NOMO-1 treated with DMSO at 0.1 percent for 48 hours (cell line): Measurements from ENCODE around the gene MRPL55.

Experiments
- DNase-seq: peaks from one replicate; lab custom pipeline; 2025; ENCODE audit not compliant: unreplicated experiment; lab: John Stamatoyannopoulos, UW

MRPL55 gene

DNA sequence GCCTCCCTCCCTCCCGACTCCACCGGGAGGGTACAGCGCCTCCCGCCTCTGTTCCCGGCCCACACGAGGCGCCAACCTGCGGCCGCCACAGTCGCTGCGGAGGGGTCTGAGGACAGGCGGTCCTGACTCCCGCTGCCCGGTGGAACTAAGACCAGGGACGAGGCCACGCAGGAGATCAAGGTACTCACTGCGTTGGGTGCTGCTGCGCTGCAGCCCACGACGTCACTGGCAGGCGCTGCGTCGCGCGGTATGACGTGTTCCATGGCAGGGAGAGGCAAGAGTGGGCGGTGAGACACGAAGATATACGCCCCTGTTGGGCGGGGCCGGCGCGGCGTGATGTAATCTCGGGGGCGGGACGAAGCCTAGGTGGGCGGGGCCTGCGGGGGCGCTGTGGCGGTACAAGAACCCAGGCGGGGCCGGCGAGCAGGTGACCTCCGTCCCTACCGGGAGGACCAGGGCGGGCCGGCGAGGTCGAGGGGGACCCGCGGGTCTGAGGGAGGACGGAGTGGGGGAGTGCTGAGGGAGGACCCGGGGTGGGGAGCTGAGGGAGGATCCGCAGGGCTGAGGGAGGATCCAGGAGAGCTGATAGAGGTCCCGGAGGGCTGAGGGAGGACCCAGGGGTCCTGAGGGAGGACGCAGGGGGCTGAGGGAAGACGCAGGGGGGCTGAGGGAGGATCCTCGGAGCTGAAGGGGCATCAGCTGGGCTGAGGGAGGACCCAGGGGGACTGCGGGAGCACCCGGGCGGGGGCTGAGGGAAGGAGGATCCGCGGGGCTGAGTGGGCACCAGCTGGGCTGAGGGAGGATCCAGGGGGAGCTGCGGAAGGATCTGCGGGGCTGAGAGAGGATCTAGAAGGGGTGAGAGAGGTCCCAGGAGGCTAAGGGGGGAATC is at the start of gene MRPL55:
Gene MRPL55, minus strand, starts transcription at position 227 of the 889 bp plus-strand sequence. CDS start 1,039 bp downstream, outside the sequence.
- DNase-seq: peak; percentile 92

DNA sequence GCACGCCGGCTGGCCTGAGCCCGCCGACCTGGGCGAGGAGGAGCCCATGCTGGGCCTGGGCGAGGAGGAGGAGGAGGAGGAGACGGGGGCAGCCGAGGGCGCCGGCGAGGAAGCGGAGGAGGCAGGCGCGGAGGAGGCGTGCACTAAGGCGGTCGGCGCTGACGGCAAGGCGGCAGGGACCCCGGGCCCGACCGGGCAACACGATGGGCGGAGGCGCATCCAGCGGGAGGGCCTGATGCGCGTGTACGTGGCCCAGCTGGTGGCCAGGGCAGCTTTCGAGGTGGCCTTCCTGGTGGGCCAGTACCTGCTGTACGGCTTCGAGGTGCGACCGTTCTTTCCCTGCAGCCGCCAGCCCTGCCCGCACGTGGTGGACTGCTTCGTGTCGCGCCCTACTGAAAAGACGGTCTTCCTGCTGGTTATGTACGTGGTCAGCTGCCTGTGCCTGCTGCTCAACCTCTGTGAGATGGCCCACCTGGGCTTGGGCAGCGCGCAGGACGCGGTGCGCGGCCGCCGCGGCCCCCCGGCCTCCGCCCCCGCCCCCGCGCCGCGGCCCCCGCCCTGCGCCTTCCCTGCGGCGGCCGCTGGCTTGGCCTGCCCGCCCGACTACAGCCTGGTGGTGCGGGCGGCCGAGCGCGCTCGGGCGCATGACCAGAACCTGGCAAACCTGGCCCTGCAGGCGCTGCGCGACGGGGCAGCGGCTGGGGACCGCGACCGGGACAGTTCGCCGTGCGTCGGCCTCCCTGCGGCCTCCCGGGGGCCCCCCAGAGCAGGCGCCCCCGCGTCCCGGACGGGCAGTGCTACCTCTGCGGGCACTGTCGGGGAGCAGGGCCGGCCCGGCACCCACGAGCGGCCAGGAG is 49.3 kb upstream of the MRPL55 start:
- no peak for DNase-seq

DNA sequence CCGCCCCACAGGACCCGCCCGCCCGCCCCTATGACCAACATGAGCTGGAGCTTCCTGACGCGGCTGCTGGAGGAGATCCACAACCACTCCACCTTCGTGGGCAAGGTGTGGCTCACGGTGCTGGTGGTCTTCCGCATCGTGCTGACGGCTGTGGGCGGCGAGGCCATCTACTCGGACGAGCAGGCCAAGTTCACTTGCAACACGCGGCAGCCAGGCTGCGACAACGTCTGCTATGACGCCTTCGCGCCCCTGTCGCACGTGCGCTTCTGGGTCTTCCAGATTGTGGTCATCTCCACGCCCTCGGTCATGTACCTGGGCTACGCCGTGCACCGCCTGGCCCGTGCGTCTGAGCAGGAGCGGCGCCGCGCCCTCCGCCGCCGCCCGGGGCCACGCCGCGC is 48.6 kb upstream of the MRPL55 start:
- DNase-seq: no peak

DNA sequence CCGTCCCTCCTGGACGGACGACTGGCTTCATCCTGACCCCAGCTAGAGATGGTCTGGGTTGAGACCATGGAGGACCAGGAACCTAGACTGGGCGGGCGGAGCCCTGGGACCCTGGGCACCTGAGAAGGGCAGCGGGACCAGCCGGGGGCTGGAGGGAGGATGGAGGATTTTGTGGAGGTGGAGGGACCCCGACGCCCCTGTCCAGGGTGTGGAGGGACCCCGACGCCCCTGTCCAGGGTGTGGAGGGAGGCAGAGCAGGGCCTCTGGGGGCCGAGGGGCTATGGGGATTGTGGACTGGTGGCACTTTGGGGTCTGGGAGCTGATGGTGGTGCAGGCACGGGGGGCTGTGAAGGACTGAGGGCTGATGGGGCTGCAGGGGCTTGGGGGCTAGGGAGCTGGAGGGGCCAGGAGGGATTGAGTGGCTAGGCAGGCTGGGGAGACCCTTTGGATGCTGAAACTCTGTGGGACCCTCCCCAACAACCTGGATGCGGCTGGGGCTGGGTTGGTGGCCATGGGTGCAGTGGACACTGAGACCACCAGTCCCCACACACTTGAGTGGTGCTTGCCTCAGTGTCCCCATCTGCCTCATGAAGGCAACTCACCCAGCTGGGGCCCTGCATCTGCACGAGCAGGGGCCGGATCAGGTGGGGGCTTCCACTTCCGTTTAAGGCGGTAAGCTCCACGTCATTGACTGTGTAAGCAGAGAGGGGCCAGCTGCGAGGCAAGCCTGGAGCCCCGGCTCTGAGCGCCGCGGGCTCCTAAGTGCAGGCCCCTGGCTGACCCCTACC is 48.0 kb upstream of the MRPL55 start:
- no peak for DNase-seq

DNA sequence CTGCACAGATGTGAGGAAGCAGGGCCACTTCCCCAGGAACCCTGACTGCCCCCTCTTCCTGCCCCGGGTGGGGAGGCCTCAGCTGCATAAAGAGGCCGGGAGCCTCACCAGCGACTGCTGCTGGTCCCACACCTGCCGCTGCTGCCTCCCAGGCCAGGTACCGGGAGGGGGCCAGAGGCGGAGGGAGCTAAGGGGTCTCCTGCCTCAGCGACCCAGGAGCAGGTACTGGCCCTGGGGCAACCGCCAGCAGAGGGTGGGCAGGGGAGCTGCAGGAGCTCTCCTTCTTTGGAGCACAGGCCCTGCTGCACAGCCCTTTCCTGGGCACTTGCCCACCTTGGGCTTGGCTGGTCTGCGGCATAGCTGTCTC is 47.4 kb upstream of the MRPL55 start:
- DNase-seq: no peak

DNA sequence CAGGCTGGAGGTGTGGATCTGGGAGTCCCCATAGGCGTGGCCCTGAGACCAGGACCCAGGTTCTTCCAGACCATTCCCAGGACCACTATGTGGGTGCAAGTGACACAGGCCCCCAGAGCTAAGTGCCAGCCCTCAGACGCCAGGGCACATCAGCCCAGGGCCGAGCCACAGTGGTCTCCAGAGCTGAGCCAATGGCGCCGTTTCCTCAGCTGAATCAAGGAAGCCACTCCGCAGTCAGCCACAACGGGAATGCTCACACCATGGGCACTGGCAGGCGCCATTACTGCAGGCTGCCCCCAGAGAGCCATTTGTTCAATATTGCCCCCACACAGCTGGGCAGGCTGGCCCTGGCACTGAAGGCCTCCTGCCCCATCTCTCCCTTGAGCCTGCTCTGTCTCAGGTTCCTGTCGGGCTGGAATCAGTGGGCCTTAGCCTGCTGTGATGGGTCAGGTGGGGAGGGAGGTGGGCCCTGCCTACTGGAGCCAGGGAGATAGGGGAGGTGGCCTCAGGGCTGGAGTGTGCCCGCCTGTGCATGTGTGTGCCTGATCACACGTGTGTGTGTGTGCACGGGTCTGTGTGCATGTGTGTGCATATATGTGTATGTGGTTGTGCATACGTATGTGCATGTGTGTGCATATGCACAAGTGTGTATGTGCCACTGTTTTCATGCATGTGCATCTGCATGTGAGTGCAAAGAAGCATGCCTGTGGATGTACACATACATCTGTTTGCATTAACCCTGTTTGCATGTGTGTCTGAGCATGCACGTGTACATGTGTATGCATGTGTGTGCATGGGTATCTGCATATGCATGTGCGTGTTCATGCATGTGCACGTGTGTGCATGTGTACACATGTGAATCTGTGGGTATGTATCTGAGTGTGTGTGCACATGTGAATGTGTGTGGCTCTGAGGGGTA is 46.8 kb upstream of the MRPL55 start:
- DNase-seq: no peak

DNA sequence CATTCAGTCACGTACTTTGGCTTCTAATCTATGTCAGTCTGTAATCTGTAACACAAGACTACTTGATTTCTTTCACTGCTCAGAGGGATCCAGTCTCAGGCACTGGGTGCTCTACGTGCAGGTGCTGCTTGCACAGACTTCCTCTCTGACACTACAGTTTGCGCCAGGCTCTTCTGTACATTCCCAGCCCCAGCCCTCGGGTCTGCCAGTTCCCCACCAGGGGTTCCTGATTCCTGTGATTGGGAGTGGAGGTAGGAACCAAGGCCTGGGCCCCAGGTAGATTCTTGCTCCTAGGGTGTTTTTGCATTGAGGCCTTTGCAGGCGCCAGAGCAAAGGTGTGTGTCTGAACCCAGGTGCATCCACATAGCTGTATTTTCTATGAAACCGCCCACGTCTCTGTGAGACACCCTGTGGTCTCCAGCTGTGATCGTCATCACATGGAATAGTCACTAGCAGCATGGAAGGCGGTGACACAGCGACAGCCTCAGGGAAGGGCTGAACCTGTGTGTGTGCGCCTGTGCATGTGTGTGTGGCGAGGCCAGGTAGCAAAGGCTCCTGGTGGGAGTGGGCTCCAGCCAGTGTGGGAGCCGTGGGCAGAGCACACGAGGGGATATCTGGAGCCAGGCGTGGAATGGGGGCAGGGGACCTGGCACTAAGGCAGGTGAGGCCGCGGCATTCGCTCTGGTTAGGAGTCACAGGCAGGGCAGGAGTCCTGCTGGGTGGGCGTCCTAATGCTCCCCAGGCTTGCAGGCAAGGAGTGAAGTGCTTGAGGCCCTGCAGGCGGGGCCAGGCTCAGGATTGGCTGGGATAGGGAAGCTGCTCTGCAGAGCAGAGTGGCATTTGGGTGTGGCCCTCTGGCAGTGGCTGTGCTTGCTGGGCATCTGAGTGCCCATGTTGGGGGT is 45.8 kb upstream of the MRPL55 start:
- no peak for DNase-seq

DNA sequence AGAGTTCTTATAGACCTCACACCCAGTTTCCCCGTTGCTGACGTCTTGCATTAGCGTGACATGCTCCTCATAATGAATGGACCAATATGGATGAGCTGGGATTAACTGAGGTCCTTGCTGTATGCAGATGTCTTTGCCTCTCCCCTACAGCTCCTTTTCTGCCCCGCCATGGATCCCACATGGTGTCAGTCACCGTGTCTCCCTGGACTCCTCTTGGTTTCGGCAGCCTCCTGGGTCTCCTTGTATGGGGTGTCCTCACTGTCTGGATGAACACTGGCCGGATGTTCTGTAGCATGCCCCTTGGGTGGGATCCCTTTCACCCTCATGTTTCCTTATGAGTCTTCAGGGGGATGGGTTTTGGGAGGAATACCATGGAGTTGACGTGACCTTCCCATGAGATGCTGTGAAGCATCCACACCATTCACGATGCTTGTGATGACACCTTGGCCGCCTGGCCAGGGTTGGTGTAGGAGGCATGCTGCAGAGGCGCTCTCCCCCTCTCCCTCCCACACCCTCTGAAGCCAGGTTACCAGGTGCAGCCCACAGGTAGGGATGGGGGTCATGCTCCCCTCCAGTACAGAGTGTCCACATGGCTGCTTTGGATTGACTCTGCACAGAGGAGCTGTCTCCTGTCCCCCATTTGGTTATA is 45.0 kb upstream of the MRPL55 start:
- no peak for DNase-seq

DNA sequence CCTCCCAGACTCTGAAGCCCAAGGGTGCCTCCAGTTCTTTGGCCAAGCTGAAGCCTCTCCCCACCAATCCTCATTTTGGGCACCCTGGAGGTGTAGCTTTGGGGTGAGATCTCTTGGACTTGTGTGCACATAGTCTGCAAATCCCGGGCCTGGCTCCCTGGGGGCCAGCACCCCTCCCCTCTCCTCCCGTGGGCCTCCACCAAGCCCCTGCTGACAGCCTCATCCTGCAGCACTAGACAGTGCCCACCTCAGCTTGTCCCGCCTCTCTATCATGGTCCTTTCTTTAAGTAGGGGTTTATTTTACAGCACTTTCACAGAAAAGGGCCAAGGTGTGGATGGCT is 43.8 kb upstream of the MRPL55 start:
- DNase-seq: no peak

DNA sequence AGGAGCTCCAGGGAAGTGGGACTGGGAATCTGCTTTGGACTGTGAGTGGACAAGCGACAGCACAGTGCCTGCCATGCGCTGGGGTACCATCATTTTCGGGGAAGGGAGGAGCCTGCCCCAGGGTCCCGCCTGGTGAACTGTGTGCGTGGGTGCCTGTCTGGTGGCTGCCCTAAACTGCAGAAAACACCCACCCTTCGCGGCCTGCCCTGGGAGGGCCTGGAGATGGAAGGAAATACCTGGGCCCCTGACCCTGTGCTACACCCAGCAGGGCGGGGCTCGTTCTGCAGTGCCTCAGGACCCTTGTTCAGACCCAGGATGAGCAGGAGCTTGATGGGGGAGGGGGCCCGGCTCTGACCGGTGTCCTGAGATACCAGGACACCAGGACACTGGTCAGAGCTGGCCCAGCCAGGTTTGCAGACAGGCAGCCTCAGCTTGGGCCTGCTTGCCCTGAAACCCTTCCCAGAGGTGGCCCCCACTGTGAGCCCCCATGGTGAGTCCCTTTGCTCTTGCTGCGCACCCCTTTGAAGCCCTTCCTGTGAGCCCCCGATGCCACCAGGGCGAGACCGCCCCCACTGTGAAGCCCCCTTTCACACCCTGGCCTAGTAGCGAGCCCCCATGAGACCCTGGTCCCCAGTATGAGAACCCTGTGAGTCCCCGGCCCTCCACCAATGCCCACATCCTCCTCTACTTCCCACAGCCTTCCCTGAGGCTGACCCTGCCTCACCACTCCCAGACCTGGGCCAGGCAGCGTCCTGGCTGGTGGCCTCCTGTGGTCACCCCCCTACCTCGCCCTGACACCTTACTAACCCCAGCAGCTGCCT is 43.2 kb upstream of the MRPL55 start:
- DNase-seq: no peak

DNA sequence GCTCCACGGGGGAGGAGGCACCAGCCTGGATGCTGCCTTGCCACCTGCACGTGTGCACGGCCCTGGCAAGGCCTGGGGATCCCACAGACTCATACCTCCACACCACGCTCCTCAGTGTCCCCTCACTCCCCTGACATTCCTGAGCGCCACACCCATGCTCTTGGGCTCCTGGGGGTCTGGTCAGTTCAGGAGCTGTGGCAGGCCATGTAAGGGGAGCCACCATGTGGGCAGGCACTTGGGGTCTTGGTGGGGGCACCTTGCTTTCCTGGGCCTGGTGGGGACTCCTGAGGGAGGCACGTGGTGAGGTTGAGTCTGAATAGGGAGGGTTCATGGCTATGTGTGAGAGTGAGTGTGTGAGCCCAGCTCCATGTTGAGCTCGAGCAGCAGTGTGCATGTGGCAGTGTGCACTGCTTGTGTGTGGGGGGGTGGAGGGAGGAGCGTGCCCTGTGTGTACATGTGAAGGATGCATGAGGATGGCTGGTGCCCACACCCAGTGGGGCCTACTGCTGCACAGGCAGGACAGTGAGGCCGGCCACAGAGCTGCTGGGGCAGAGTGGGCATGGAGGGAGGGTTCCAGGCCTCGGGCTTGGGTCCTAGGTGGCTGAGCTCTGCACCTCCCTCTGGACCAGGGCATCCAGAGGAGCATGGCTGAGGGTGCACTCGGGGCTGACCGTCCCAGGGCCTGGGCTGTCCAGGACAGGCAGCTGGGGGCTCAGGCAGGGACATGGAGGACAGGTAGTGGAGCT is 42.3 kb upstream of the MRPL55 start:
- no peak for DNase-seq

DNA sequence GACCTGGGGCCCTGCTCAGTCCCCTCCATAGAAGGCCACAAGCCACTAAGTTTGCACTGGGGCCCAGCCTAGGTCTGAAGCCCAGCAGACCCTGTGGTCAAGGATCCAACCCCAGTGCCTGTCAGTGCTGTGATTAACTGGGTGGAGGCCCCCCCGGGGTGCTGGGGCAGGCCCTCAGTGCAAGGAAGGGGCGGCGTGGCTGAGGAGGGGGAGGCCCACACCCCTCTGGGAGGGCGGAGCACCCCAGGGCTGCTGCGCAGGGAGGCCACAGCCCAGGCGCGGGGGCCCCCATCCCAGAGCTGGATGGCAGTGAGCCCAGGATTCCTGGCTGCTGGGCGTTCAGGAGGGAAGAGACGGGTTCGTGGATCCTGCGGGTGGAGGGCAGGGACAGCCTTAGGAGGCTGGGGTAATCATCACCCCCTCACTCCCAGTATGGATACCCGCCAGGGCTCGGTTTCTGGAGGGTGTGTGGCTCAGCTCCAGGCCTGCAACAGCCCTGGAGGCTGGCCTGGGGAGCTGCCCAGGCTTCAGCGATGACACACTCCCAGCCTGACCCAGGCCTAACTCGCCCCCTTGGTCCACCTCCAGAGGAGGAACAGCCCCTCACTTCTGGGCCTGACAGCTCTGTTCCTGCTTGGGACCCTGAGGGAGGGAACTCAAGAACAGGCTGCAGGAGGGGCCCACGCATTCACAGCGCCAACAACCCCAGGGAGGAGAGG is 41.5 kb upstream of the MRPL55 start:
- no peak for DNase-seq

DNA sequence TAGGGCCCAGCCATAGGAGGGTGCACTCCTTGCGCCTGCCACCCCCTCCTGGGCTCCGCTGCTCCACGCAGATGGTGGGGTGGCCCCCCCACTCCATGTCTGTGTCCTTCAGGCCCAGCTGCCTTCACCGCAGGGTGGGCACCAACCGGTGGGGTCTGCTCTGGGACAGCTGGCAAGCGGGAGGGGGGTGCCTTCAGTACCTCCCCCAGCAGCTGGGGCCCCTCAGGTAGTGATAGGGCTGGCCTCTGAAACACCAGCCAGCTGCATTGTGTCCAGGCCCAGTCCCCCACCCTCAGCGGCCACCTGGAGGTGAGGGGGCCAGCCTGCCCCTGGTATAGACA is 41.0 kb upstream of the MRPL55 start:
- no peak for DNase-seq

DNA sequence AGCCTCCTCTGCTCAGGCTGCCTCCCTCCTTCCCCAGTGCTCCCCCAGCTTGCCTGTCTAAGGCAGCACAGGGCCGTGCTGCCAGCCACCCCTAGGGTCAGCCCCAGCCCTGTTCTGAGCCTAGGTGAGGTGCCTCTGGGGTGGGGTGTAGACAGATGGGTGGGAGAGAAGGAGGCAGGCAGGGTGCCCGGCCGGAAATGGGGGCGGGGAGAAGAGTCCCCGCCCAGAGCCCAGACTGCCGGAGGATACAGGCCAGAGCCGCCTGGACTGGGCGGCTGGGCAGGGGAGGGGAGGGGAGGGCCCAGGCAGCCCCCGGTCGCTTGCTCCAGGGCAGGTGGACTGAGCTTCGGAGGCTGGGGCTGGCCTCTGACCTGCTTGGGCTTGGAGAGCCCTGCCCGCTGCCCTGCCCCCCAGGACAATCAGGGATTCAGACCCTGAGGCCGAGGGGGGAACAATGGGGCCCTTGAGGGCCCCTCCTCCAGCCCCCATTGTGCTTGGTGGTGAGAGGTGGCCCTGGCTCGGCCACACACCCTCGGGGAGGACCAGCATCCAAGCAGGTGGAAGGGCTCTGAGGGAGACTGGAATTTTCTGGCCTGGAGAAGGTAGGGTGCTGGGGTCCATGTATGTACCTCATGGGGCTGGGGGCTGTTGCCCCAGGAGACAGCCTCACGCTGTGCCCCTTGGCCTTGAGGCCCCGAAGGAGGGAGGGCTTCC is 40.5 kb upstream of the MRPL55 start, which contains the start of gene GJC2:
Gene GJC2, plus strand, starts transcription at position 525 of the 714 bp plus-strand sequence. CDS start 7,829 bp downstream, outside the sequence.
- no peak for DNase-seq

DNA sequence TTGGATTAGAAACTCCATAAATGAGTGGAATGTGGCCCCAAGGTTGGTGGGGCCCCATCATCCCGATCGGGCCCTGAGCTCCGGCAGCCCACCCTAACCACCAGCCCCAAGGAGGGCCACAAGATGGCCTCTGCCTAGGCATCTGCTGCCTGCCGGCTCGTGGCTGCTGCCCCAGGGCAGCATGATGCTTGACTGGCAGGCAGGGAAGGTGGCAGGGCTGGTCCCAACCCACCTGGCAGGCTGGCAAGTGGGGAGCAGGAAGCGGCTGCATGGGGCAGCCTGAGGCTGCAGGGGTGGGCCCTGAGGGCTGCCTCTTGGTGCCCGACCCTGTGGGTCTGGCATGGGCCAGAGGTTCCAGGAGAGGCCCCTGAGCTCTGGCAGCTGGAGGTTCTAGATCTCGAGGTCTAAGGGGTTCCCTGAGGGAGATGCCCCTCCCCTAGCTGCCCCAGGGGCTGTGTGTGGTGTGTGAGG is 39.9 kb upstream of the MRPL55 start:
- DNase-seq: no peak
